ENCODE results near the gene NAGLU. TPM values are rescaled to one million over a fixed set of nuclear protein-coding genes. Genes with fewer than 3 reads are reported as not detected.
A peak's percentile ranks its signal among the peaks of the same experiment; 100 is the strongest.

Gene NAGLU
- total and polyA plus RNA-seq, 2 donors from 2014 or later, result 37.5 to 52.7 TPM

DNA sequence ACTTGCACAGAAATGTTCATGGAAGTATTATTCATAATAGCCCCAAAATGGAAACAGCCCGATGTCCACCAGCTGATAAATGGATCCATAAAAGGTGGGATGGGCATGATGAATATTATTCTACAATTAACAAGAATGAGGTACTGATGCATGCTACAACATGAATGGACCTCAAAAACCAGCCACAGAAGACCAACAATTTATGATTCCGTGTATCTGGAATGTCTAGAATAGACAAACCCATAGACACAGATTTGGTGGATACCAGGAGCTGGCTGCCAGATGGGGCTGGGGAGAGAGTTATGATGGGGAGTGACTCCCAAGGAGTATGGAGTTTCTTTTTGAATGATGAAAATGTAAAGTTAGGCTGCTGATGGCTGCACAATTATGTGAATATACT is 10.8 kb upstream of the NAGLU start:
- H3K27ac ChIP-seq (ENCODE audit: low read depth in 2 of 2, low read length in 2 of 2), result peak overlapping the region in 1 of 2 donors; percentile 47

GRCh38 chr17:42526031-42526444 is 10.0 kb upstream of the NAGLU start:
- no peak overlapping the region for H3K9ac ChIP-seq (ENCODE audit: low read length in 3 of 3)
- intact Hi-C loops (cut with DNase I), result no loop called here
- no peaks in the 10 kb centered on the region for H3K27me3 ChIP-seq (ENCODE audit: control insufficient read depth, insufficient read depth, low read length)
- no peak overlapping the region for H3K27ac ChIP-seq (ENCODE audit: low read depth in 2 of 2, low read length in 2 of 2)
- no peaks in the 10 kb centered on the region for H3K9me3 ChIP-seq (ENCODE audit: control insufficient read depth in 2 of 3, insufficient read depth in 1 of 3, low read length in 3 of 3)
- H3K4me1 ChIP-seq (ENCODE audit: control insufficient read depth in 2 of 3, insufficient read depth in 2 of 3, low read depth in 1 of 3, low read length in 3 of 3), result peaks cover 2 to 23% (median 18%) of the 10 kb centered on the region in 3 donors
- FAIRE-seq (no peak), DNase-seq (peak in 1 of 5 donors; percentile 59)
- H3K4me3 ChIP-seq (ENCODE audit: low read length in 3 of 3), result no peak overlapping the region
- TF ChIP-seq, protein P1, sequence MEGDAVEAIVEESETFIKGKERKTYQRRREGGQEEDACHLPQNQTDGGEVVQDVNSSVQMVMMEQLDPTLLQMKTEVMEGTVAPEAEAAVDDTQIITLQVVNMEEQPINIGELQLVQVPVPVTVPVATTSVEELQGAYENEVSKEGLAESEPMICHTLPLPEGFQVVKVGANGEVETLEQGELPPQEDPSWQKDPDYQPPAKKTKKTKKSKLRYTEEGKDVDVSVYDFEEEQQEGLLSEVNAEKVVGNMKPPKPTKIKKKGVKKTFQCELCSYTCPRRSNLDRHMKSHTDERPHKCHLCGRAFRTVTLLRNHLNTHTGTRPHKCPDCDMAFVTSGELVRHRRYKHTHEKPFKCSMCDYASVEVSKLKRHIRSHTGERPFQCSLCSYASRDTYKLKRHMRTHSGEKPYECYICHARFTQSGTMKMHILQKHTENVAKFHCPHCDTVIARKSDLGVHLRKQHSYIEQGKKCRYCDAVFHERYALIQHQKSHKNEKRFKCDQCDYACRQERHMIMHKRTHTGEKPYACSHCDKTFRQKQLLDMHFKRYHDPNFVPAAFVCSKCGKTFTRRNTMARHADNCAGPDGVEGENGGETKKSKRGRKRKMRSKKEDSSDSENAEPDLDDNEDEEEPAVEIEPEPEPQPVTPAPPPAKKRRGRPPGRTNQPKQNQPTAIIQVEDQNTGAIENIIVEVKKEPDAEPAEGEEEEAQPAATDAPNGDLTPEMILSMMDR (IDR thresholded peaks at IDR 0.05; ENCODE audit: borderline replicate concordance, extremely low read depth, insufficient read depth), result no peak
- peaks cover 0 to 17% (median 6%) of the 10 kb centered on the region in 3 donors for H3K36me3 ChIP-seq (ENCODE audit: control insufficient read depth in 2 of 3, insufficient read depth in 3 of 3, low read length in 3 of 3)

More for the DNA sequence above, 10.8 kb upstream of the NAGLU start:
- Histone ChIP-seq H3K4me1 (ENCODE audit: control insufficient read depth in 2 of 3, insufficient read depth in 2 of 3, low read depth in 1 of 3, low read length in 3 of 3) (peaks cover 8 to 30% (median 26%) of the 10 kb centered on the region in 3 donors), H3K9me3 (ENCODE audit: control insufficient read depth in 2 of 3, insufficient read depth in 1 of 3, low read length in 3 of 3) (no peaks in the 10 kb centered on the region), H3K36me3 (ENCODE audit: control insufficient read depth in 2 of 3, insufficient read depth in 3 of 3, low read length in 3 of 3) (peaks cover 0 to 17% (median 7%) of the 10 kb centered on the region in 3 donors), H3K9ac (ENCODE audit: low read length in 3 of 3) (no peak overlapping the region), H3K4me3 (ENCODE audit: low read length in 3 of 3) (no peak overlapping the region), H3K27me3 (ENCODE audit: control insufficient read depth, insufficient read depth, low read length) (no peaks in the 10 kb centered on the region)
- TF ChIP-seq, protein P1 (IDR thresholded peaks at IDR 0.05; ENCODE audit: borderline replicate concordance, extremely low read depth, insufficient read depth), result no peak
- FAIRE-seq (no peak), DNase-seq (peak in 1 of 5 donors; percentile 21)
- intact Hi-C loops (cut with DNase I), result no loop called here

- no peak overlapping the region for H3K4me3 ChIP-seq (ENCODE audit: low read length in 3 of 3)
- H3K36me3 ChIP-seq (ENCODE audit: control insufficient read depth in 2 of 3, insufficient read depth in 3 of 3, low read length in 3 of 3), result peaks cover 0 to under 1% (median 0%) of the 10 kb centered on the region in 3 donors
- FAIRE-seq, result no peak
- H3K27me3 ChIP-seq (ENCODE audit: control insufficient read depth, insufficient read depth, low read length), result no peaks in the 10 kb centered on the region
- peaks cover 0 to 6% (median 4%) of the 10 kb centered on the region in 3 donors for H3K4me1 ChIP-seq (ENCODE audit: control insufficient read depth in 2 of 3, insufficient read depth in 2 of 3, low read depth in 1 of 3, low read length in 3 of 3)
- TF ChIP-seq, protein P1 (IDR thresholded peaks at IDR 0.05; ENCODE audit: borderline replicate concordance, extremely low read depth, insufficient read depth), result no peak
- intact Hi-C loops (cut with DNase I), result no loop called here
- no peaks in the 10 kb centered on the region for H3K9me3 ChIP-seq (ENCODE audit: control insufficient read depth in 2 of 3, insufficient read depth in 1 of 3, low read length in 3 of 3)
- H3K9ac ChIP-seq (ENCODE audit: low read length in 3 of 3), result no peak overlapping the region
- H3K27ac ChIP-seq (ENCODE audit: low read depth in 2 of 2, low read length in 2 of 2), result no peak overlapping the region
- DNase-seq, result peak in 1 of 5 donors; percentile 56
Measured at GRCh38 chr17:42527932-42528331, 8.1 kb upstream of the NAGLU start.

DNA sequence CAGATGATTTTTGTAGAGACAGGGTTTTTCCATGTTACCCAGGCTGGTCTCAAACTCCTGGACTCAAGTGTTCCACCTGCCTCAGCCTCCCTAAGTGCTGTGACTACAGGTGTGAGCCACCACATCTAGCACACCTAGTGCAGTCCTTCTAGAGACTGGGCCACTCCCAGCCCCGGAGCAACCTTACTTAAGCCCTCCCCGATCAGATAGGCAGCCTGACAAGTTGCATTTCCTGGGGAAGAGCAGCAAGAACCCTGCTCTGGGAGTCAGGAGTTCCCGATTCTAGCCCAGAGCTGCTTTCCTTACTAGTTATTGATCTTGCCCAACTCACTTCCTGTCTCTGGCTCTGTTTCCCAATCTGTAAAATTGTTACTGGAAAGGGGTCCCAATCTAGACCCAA is 7.0 kb upstream of the NAGLU start:
- intact Hi-C loops (cut with DNase I), result no loop called here

More for the DNA sequence above, 7.0 kb upstream of the NAGLU start:
- Histone ChIP-seq H3K9me3 (ENCODE audit: control insufficient read depth in 2 of 3, insufficient read depth in 1 of 3, low read length in 3 of 3) (no peaks in the 10 kb centered on the region), H3K9ac (ENCODE audit: low read length in 3 of 3) (no peak overlapping the region), H3K4me1 (ENCODE audit: control insufficient read depth in 2 of 3, insufficient read depth in 2 of 3, low read depth in 1 of 3, low read length in 3 of 3) (peaks cover 0 to 6% (median 2%) of the 10 kb centered on the region in 3 donors), H3K27ac (ENCODE audit: low read depth in 2 of 2, low read length in 2 of 2) (no peak overlapping the region), H3K36me3 (ENCODE audit: control insufficient read depth in 2 of 3, insufficient read depth in 3 of 3, low read length in 3 of 3) (no peaks in the 10 kb centered on the region), H3K27me3 (ENCODE audit: control insufficient read depth, insufficient read depth, low read length) (no peaks in the 10 kb centered on the region), H3K4me3 (ENCODE audit: low read length in 3 of 3) (no peak overlapping the region)
- FAIRE-seq, result no peak
- no peak for DNase-seq
- TF ChIP-seq, protein P1 (IDR thresholded peaks at IDR 0.05; ENCODE audit: borderline replicate concordance, extremely low read depth, insufficient read depth), result no peak

Measured in kidney (tissue), 14 donors.